ENCODE results near the gene TNFRSF11A.

The TNFRSF11A gene

GRCh38 chr18:62282188-62282629, 42.9 kb upstream of the TNFRSF11A start:
- no peak overlapping the region for H3K4me3 ChIP-seq (ENCODE audit: control insufficient read depth, low read depth, low read length)

GRCh38 chr18:62284637-62285036, 40.5 kb upstream of the TNFRSF11A start:
- no peak for TF ChIP-seq CTCF (IDR thresholded peaks at IDR 0.05; ENCODE audit: control insufficient read depth, insufficient read depth, low read depth, low read length, missing control alignments)
- DNase-seq (ENCODE audit: low read depth) = no peak
- no peak overlapping the region for H3K4me3 ChIP-seq (ENCODE audit: control insufficient read depth, low read depth, low read length)

More at GRCh38 chr18:62282188-62282629, 42.9 kb upstream of the TNFRSF11A start:
- peak; percentile 43 for DNase-seq (ENCODE audit: low read depth)
- no peak for TF ChIP-seq CTCF (IDR thresholded peaks at IDR 0.05; ENCODE audit: control insufficient read depth, insufficient read depth, low read depth, low read length, missing control alignments)

GRCh38 chr18:62285281-62285680, 39.8 kb upstream of the TNFRSF11A start:
- TF ChIP-seq CTCF (IDR thresholded peaks at IDR 0.05; ENCODE audit: control insufficient read depth, insufficient read depth, low read depth, low read length, missing control alignments) = no peak
- H3K4me3 ChIP-seq (ENCODE audit: control insufficient read depth, low read depth, low read length) = no peak overlapping the region
- DNase-seq (ENCODE audit: low read depth) = no peak

- no peak overlapping the region for H3K4me3 ChIP-seq (ENCODE audit: control insufficient read depth, low read depth, low read length)
- no peak for DNase-seq (ENCODE audit: low read depth)
- no peak for TF ChIP-seq CTCF (IDR thresholded peaks at IDR 0.05; ENCODE audit: control insufficient read depth, insufficient read depth, low read depth, low read length, missing control alignments)
These were observed 37.1 kb upstream of the TNFRSF11A start for GRCh38 chr18:62287781-62288664.

GRCh38 chr18:62288665-62289008, 36.5 kb upstream of the TNFRSF11A start:
- DNase-seq (ENCODE audit: low read depth) = no peak
- no peak for TF ChIP-seq CTCF (IDR thresholded peaks at IDR 0.05; ENCODE audit: control insufficient read depth, insufficient read depth, low read depth, low read length, missing control alignments)
- no peak overlapping the region for H3K4me3 ChIP-seq (ENCODE audit: control insufficient read depth, low read depth, low read length)

- no peak for TF ChIP-seq CTCF (IDR thresholded peaks at IDR 0.05; ENCODE audit: control insufficient read depth, insufficient read depth, low read depth, low read length, missing control alignments)
- H3K4me3 ChIP-seq (ENCODE audit: control insufficient read depth, low read depth, low read length) = no peak overlapping the region
- DNase-seq (ENCODE audit: low read depth) = no peak
These were observed 36.1 kb upstream of the TNFRSF11A start for GRCh38 chr18:62289047-62289446.

All from AG09309 (cell line).